ENCODE results near the gene UBFD1. TPM values are rescaled to one million over a fixed set of nuclear protein-coding genes. Genes with fewer than 3 reads are reported as not detected.
"Not testable (repeated sequence)": the region's sequence is repeated elsewhere in the genome, so short reads cannot be mapped to it uniquely, and the experiment has no call there.

UBFD1 gene
- total and polyA plus RNA-seq, 2 donors from 2014 or later: 20.8 to 52.8 TPM

DNA sequence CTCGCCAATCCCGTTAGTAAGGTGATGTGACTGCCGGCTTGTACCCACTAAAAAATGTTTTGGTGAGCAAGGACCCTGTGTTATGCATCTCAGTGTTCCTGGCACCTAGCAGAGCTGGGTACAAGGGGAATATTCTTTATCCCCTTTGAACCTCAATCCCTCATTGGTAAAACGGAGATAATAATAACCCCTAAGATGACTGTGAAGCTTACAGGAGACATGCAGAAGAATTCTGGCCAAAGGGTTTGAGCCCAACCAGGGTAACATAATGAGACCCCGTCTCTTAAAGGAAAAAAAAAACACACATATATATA lies 48.1 kb upstream of the UBFD1 start:
- TF ChIP-seq, protein P1, sequence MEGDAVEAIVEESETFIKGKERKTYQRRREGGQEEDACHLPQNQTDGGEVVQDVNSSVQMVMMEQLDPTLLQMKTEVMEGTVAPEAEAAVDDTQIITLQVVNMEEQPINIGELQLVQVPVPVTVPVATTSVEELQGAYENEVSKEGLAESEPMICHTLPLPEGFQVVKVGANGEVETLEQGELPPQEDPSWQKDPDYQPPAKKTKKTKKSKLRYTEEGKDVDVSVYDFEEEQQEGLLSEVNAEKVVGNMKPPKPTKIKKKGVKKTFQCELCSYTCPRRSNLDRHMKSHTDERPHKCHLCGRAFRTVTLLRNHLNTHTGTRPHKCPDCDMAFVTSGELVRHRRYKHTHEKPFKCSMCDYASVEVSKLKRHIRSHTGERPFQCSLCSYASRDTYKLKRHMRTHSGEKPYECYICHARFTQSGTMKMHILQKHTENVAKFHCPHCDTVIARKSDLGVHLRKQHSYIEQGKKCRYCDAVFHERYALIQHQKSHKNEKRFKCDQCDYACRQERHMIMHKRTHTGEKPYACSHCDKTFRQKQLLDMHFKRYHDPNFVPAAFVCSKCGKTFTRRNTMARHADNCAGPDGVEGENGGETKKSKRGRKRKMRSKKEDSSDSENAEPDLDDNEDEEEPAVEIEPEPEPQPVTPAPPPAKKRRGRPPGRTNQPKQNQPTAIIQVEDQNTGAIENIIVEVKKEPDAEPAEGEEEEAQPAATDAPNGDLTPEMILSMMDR (IDR thresholded peaks at IDR 0.05; ENCODE audit: borderline replicate concordance, extremely low read depth, insufficient read depth): no peak
- Histone ChIP-seq H3K36me3 (ENCODE audit: control insufficient read depth in 2 of 3, insufficient read depth in 3 of 3, low read length in 3 of 3) (no peaks in the 10 kb centered on the region), H3K27me3 (ENCODE audit: control insufficient read depth, insufficient read depth, low read length) (no peaks in the 10 kb centered on the region), H3K27ac (ENCODE audit: low read depth in 2 of 2, low read length in 2 of 2) (peak overlapping the region in 1 of 2 donors; percentile 46), H3K4me1 (ENCODE audit: control insufficient read depth in 2 of 3, insufficient read depth in 2 of 3, low read depth in 1 of 3, low read length in 3 of 3) (peaks cover 0 to 35% (median 20%) of the 10 kb centered on the region in 3 donors), H3K9me3 (ENCODE audit: control insufficient read depth in 2 of 3, insufficient read depth in 1 of 3, low read length in 3 of 3) (no peaks in the 10 kb centered on the region), H3K4me3 (ENCODE audit: low read length in 3 of 3) (peak overlapping the region; percentile 76 to 95 (median 82)), H3K9ac (ENCODE audit: low read length in 3 of 3) (peak overlapping the region; percentile 6 to 84 (median 65))
- no peak for DNase-seq
- intact Hi-C loops (cut with DNase I): no loop called here
- no peak for FAIRE-seq

GRCh38 chr16:23509782-23510163 lies 47.8 kb upstream of the UBFD1 start:
- Histone ChIP-seq H3K9ac (ENCODE audit: low read length in 3 of 3) (peak overlapping the region; percentile 6 to 84 (median 65)), H3K36me3 (ENCODE audit: control insufficient read depth in 2 of 3, insufficient read depth in 3 of 3, low read length in 3 of 3) (no peaks in the 10 kb centered on the region), H3K4me3 (ENCODE audit: low read length in 3 of 3) (peak overlapping the region; percentile 76 to 95 (median 82)), H3K9me3 (ENCODE audit: control insufficient read depth in 2 of 3, insufficient read depth in 1 of 3, low read length in 3 of 3) (no peaks in the 10 kb centered on the region), H3K27me3 (ENCODE audit: control insufficient read depth, insufficient read depth, low read length) (no peaks in the 10 kb centered on the region), H3K4me1 (ENCODE audit: control insufficient read depth in 2 of 3, insufficient read depth in 2 of 3, low read depth in 1 of 3, low read length in 3 of 3) (peaks cover 0 to 31% (median 16%) of the 10 kb centered on the region in 3 donors), H3K27ac (ENCODE audit: low read depth in 2 of 2, low read length in 2 of 2) (peak overlapping the region; percentile 68 to 83)
- FAIRE-seq: no peak
- intact Hi-C loops (cut with DNase I): no loop called here
- TF ChIP-seq, protein P1 (IDR thresholded peaks at IDR 0.05; ENCODE audit: borderline replicate concordance, extremely low read depth, insufficient read depth): no peak
- peak in 4 of 5 donors; percentile 33 to 77 (median 66) for DNase-seq

DNA sequence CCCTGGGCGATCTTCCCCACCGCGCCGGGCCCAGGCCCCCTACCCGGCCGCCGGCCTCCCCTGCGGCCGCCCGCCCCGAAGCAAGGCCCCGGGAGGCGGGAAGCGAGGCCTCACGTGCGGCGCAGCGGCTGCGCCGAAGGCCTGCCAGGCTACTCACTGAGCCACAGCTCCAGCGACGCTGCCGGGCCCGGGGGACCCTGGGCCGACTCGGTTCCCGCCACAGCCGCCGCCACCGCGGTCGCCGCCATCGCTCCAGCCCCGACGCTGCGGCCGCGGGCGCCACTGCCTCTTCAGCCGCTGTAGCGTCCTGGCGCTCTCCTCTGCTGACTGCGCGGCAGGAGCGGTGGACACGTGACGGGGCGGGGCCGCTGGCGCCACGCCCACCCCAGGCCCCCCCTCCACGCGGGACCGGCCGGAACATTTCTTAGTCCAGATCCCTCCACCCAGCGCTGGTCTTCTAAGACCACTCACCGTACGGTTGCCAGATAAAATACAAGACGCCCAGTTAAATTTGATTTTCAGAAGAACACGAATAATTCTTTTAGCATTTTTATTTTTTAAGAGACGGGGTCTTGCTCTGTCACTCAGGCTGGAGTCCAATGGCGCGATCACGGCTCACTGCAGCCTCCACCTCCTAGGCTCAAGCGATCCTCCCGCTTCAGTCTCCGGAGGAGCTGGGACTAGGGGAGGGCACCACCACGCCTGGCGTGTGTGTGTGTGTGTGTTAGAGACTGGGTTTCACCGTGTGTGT lies 47.2 kb upstream of the UBFD1 start, which contains the start of gene GGA2:
GGA2 (minus strand) TSS at position 331 of the 751 bp plus-strand sequence; CDS start at position 248, 83 bp downstream.
- intact Hi-C loops (cut with DNase I): no loop called here
- Histone ChIP-seq H3K9ac (ENCODE audit: low read length in 3 of 3) (peak within 1 kb of the TSS; percentile 6 to 84 (median 65)), H3K27ac (ENCODE audit: low read depth in 2 of 2, low read length in 2 of 2) (peak within 1 kb of the TSS; percentile 68 to 83), H3K4me1 (ENCODE audit: control insufficient read depth in 2 of 3, insufficient read depth in 2 of 3, low read depth in 1 of 3, low read length in 3 of 3) (peaks cover 0 to 26% (median 10%) of the 10 kb centered on the region in 3 donors), H3K4me3 (ENCODE audit: low read length in 3 of 3) (peak within 1 kb of the TSS; percentile 76 to 95 (median 82)), H3K27me3 (ENCODE audit: control insufficient read depth, insufficient read depth, low read length) (no peaks in the 10 kb centered on the region), H3K9me3 (ENCODE audit: control insufficient read depth in 2 of 3, insufficient read depth in 1 of 3, low read length in 3 of 3) (no peaks in the 10 kb centered on the region), H3K36me3 (ENCODE audit: control insufficient read depth in 2 of 3, insufficient read depth in 3 of 3, low read length in 3 of 3) (no peaks in the 10 kb centered on the region)
- TF ChIP-seq, protein P1 (IDR thresholded peaks at IDR 0.05; ENCODE audit: borderline replicate concordance, extremely low read depth, insufficient read depth): no peak
- peak; percentile 88 to 94 (median 93) for DNase-seq
- no peak for FAIRE-seq

DNA sequence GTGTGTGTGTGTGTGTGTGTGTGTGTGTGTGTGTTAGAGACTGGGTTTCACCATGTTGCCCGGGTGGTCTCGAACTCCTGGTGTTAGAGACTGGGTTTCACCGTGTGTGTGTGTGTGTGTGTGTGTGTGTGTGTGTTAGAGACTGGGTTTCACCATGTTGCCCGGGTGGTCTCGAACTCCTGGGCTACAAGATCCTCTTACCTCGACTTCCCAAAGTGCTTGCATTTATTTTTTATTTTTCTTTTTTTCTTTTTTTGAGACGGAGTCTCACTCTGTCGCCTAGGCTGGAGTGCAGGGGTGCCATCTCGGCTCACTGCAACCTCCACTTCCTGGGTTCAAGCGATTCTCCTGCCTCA lies 46.6 kb upstream of the UBFD1 start:
- H3K27me3 ChIP-seq (ENCODE audit: control insufficient read depth, insufficient read depth, low read length); intact Hi-C loops (cut with DNase I); H3K36me3 ChIP-seq (ENCODE audit: control insufficient read depth in 2 of 3, insufficient read depth in 3 of 3, low read length in 3 of 3); H3K9me3 ChIP-seq (ENCODE audit: control insufficient read depth in 2 of 3, insufficient read depth in 1 of 3, low read length in 3 of 3); H3K27ac ChIP-seq (ENCODE audit: low read depth in 2 of 2, low read length in 2 of 2); DNase-seq; FAIRE-seq: not testable (repeated sequence)
- Histone ChIP-seq H3K4me1 (ENCODE audit: control insufficient read depth in 2 of 3, insufficient read depth in 2 of 3, low read depth in 1 of 3, low read length in 3 of 3) (peaks cover 0 to 24% (median 9%) of the 10 kb centered on the region in 3 donors), H3K9ac (ENCODE audit: low read length in 3 of 3) (peak overlapping the region in 2 of 3 donors; percentile 42 to 68), H3K4me3 (ENCODE audit: low read length in 3 of 3) (peak overlapping the region; percentile 64 to 95 (median 74))

All from kidney (tissue), 14 donors.